HEK293 (cell line): ENCODE results near the gene CARD8.

ENCODE experiments used
- ATF2 ChIP-seq: fragments of 450-650 bp; formaldehyde crosslinking; IDR thresholded peaks from 2 replicates; pipeline ENCODE4 v1.5.1; 2016; ENCODE audit warnings: missing biosample characterization, missing genetic modification characterization, low read depth
- CTCF ChIP-seq: fragments of 450-650 bp; formaldehyde crosslinking; IDR thresholded peaks from 2 replicates; pipeline ENCODE4 v1.5.1; 2016; ENCODE audit warnings: missing biosample characterization, missing genetic modification characterization
- SALL2 ChIP-seq: fragments of 450-650 bp; formaldehyde crosslinking; IDR thresholded peaks from 2 replicates; pipeline ENCODE4 v1.5.0; 2017; ENCODE audit warnings: missing biosample characterization, mild to moderate bottlenecking, missing genetic modification characterization, borderline replicate concordance
- TCF7L2 ChIP-seq: IDR thresholded peaks from 2 replicates; pipeline ENCODE4 v1.6.1; 2011; ENCODE audit warnings: low read depth, mild to moderate bottlenecking, inconsistent platforms, low read length, moderate library complexity, borderline replicate concordance
- ZBTB7A ChIP-seq: fragments of 450-650 bp; formaldehyde crosslinking; IDR thresholded peaks from 2 replicates; pipeline ENCODE4 v1.5.1; 2016; ENCODE audit warnings: low read depth, missing biosample characterization, missing genetic modification characterization
- ZNF175 ChIP-seq: fragments of 450-650 bp; formaldehyde crosslinking; IDR thresholded peaks from 2 replicates; pipeline ENCODE4 v1.5.1; 2016; ENCODE audit warnings: missing biosample characterization, missing genetic modification characterization
- ZNF23 ChIP-seq: fragments of 450-650 bp; formaldehyde crosslinking; IDR thresholded peaks from 2 replicates; pipeline ENCODE4 v1.5.1; 2016; ENCODE audit warnings: missing biosample characterization, missing genetic modification characterization, borderline replicate concordance
- ZNF324 ChIP-seq: fragments of 450-650 bp; formaldehyde crosslinking; IDR thresholded peaks from 2 replicates; pipeline ENCODE4 v1.5.1; 2016; ENCODE audit warnings: missing biosample characterization, missing genetic modification characterization
- ZNF37A ChIP-seq: fragments of 450-650 bp; IDR thresholded peaks from 2 replicates; pipeline ENCODE4 v1.5.1; 2018; ENCODE audit warnings: missing biosample characterization, missing genetic modification characterization
- ZNF580 ChIP-seq: fragments of 450-650 bp; formaldehyde crosslinking; IDR thresholded peaks from 2 replicates; pipeline ENCODE4 v1.5.1; 2016; ENCODE audit warnings: missing biosample characterization, missing genetic modification characterization
- ZNF629 ChIP-seq: fragments of 450-650 bp; formaldehyde crosslinking; IDR thresholded peaks from 2 replicates; pipeline ENCODE4 v1.5.1; 2017; ENCODE audit warnings: missing biosample characterization, missing genetic modification characterization
- ZNF792 ChIP-seq: fragments of 450-650 bp; formaldehyde crosslinking; IDR thresholded peaks from 2 replicates; pipeline ENCODE4 v1.5.1; 2016; ENCODE audit warnings: missing biosample characterization, missing genetic modification characterization
- ZSCAN30 ChIP-seq: fragments of 450-650 bp; IDR thresholded peaks from 2 replicates; pipeline ENCODE4 v1.5.1; 2018; ENCODE audit warnings: missing biosample characterization, mild to moderate bottlenecking, missing genetic modification characterization, moderate library complexity

GRCh38 chr19:48218997-48219396, 36.7 kb downstream of the CARD8 start:
- TF ChIP-seq CTCF (tag by site-specific recombination), result no peak
- no peak for TF ChIP-seq ZNF23 (tag by site-specific recombination)
- no peak for TF ChIP-seq ZNF580
- TF ChIP-seq ZBTB7A (tag by site-specific recombination), result no peak
- TF ChIP-seq SALL2 (tag by site-specific recombination), result no peak
- TF ChIP-seq ZNF792 (tag by site-specific recombination), result no peak
- TF ChIP-seq ZNF37A (tag by site-specific recombination), result no peak
- no peak for TF ChIP-seq ZNF324 (tag by site-specific recombination)
- no peak for TF ChIP-seq ZNF175 (tag by site-specific recombination)
- TF ChIP-seq ATF2 (tag by site-specific recombination), result no peak
- no peak for TF ChIP-seq ZSCAN30 (tag by site-specific recombination)
- TF ChIP-seq ZNF629 (tag by site-specific recombination), result no peak
- no peak for TF ChIP-seq TCF7L2
